Fibroblast of mammary gland (primary cell): ENCODE data around the gene NCSTN.

Experiments used
- DNase-seq: peaks from one replicate; pipeline ENCODE4 v3.0.0-alpha.2; 2010; ENCODE audit warnings: low read depth
- H3K4me3 ChIP-seq: 2 replicates; pipeline ENCODE4 v1.5.1; 2011; ENCODE audit warnings: low read depth, mild to moderate bottlenecking, low read length, moderate library complexity; ENCODE audit not compliant: control insufficient read depth
- TF ChIP-seq, protein P1 (sequence below): conservative IDR thresholded peaks from 2 replicates; pipeline ENCODE4 v1.5.1; 2011; ENCODE audit warnings: low read depth, low read length, inconsistent platforms; ENCODE audit not compliant: control insufficient read depth, insufficient read depth

The NCSTN gene

DNA sequence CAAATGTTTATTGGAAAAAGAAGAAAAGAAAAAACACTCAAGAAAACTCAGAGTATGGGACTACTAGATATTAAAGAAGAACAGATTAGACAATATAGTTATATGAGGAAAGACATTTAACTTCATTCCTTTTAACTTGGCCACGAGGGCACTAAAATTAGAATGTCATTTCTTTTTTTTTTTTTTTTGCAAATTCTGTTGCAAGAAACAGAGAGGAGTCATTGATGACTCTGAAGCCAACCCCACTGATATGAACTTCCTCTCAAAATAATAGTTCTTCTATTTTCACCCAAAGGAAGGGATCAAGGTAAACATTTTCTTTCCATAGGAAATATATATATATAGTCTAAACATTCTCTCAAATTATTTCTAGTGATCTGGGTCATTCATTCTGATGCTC is 33.6 kb upstream of the NCSTN start:
- DNase-seq = peak; percentile 24
- TF ChIP-seq, protein P1, sequence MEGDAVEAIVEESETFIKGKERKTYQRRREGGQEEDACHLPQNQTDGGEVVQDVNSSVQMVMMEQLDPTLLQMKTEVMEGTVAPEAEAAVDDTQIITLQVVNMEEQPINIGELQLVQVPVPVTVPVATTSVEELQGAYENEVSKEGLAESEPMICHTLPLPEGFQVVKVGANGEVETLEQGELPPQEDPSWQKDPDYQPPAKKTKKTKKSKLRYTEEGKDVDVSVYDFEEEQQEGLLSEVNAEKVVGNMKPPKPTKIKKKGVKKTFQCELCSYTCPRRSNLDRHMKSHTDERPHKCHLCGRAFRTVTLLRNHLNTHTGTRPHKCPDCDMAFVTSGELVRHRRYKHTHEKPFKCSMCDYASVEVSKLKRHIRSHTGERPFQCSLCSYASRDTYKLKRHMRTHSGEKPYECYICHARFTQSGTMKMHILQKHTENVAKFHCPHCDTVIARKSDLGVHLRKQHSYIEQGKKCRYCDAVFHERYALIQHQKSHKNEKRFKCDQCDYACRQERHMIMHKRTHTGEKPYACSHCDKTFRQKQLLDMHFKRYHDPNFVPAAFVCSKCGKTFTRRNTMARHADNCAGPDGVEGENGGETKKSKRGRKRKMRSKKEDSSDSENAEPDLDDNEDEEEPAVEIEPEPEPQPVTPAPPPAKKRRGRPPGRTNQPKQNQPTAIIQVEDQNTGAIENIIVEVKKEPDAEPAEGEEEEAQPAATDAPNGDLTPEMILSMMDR = no peak
- no peak overlapping the region for H3K4me3 ChIP-seq

DNA sequence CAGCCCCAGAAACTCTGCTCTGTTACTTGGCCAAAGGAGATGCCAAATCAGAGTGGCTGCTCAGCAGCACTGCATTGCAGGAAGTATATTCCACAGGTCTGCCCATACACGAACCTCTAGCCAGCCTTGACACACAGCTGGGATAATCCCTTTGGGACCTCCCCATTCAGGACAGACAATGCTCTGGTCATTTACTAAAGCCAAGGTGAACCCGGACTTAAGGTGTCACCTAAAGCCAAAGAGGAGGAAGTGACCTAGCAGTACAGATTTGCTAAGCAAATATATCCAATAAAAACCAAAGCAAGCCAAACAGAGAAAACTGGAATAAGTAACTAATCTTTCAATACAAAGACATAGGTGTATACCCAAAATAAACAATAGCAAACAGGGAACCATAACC is 27.8 kb upstream of the NCSTN start:
- TF ChIP-seq, protein P1 = no peak
- H3K4me3 ChIP-seq = no peak overlapping the region
- DNase-seq = no peak

DNA sequence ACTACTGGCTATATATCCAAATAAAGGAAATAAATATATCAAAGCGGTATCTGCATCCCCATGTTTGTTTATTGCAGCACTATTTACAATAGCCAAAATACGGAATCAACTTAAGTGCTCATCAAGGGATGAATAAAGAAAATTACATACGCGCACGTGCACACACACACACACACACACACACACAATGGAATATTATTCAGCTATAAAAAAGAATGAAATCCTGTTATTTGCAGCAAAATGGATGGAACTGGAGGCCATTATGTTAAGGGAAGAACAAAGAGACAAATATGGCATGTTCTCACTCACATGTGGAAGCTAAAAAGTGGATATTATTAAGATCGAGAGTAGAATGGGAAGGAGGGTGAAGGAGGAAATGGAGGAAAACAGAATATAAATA is 20.4 kb upstream of the NCSTN start:
- DNase-seq = no peak
- no peak overlapping the region for H3K4me3 ChIP-seq
- TF ChIP-seq, protein P1 = no peak

DNA sequence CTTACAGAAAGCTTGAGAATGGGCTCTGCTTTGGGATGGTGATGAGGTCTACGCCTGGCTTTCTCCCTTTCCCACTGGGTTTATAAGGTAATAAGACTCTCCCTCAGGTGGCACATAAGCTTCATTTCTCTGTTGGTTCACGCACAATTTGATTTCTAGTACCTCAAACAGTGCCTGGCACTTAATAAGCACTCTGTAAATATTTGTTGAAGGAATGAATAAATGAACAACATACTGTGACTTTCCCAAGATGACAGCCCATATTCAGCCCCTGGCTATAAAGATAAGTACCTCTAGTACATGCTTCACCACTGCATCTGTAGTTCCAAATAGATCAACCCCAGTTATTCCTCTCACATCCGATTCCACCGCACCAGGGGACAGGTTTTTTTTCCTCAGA is 17.9 kb upstream of the NCSTN start:
- DNase-seq = no peak
- no peak overlapping the region for H3K4me3 ChIP-seq
- TF ChIP-seq, protein P1 = no peak

DNA sequence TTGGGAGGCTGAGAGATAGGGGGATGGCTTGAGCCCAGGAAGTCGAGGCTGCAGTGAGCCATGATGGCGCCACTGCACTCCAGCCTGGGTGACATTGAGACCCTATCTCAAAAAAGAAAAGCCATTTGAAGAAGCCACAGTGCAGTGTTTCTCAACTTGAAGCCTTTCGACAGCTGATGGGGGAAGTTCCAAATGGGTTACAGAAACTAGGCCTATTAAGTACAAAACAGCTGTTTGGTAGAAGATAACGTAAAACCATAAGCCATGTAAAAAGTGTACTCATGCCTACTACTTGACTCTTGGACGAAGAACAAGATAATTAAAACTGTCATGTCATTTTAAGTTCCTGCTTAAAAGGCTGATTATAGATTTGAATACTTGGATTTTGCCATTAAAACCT is 16.8 kb upstream of the NCSTN start:
- TF ChIP-seq, protein P1 = no peak
- no peak overlapping the region for H3K4me3 ChIP-seq
- DNase-seq = no peak

DNA sequence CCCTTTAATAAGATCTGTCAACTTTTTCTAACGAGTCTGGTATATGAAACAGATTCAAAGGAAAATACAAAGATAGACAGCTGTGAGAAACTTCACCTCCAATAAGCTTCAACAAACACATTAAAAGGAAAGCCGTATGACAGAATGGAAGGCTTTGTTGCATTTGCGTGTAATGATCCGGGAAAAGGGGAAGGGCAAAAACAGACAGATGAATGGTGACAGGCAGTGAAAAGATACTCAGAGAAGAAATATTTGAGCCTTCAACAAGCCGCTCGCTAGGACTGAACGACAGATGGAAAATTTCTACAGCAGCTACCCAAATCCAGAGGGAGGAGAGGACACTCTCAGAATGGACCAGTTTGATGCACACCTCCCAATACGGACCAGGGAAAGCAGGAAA is 15.0 kb upstream of the NCSTN start:
- TF ChIP-seq, protein P1 = no peak
- no peak for DNase-seq
- no peak overlapping the region for H3K4me3 ChIP-seq

DNA sequence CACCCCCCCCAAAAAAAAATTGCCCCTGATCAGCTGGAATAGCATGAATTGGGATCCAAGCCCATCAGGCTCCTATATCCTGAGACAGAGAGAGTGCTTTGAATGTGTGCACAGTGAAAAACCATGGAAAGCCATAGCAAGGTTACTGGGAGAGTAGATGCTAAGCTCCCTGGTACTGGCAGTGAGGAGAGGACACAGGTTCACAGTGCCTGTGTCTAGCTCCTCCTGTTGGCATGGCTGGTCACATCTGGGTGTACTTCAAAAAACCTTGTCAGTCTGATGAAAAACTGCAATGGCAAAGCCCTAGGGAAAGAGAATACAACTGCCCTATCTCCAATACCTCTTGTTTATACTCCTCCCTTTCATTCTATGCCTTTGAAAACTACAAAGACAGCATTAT is 13.1 kb upstream of the NCSTN start:
- H3K4me3 ChIP-seq = no peak overlapping the region
- TF ChIP-seq, protein P1 = no peak
- no peak for DNase-seq
